Measurements from ENCODE around the gene MAN1C1.

Gene MAN1C1

DNA sequence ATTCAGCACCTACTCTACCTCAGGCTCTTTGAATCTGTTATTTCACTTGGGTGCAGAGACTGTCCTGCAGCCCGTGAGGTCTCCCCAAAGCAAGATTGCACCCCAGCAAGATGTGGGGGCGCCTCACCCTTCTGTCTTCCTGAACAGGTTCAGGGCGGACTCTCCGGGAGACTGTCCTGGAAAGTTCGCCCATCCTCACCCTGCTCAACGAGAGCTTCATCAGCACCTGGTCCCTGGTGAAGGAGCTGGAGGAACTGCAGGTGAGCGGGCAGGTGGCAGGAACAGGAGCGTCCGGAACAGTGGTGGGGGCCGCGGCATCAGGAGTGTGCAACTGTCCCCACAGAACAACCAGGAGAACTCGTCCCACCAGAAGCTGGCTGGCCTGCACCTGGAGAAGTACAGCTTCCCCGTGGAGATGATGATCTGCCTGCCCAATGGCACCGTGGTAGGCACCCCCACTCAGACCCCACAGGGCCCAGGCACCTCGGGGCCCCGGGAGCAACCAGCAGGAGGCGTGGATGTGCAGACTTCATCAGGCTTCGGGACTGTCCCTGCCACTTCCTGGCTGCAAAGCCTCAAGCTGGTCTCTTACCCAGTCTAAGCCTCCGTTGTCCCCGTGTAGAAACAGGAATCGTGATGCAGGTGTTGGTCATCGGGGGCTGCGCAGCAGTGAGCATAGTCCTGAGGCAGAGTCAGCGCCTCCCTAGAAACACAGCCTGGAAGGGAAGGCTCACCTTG is 197.3 kb downstream of the MAN1C1 start:
- no peak overlapping the region for H3K4me2 ChIP-seq (ENCODE audit: low read length)
- H3K4me3 ChIP-seq (ENCODE audit: low read length): no peak overlapping the region
- H3K4ac ChIP-seq (ENCODE audit: low read depth, low read length): no peak overlapping the region
- H2BK15ac ChIP-seq (replicated peaks; ENCODE audit: low read depth): no peak overlapping the region
- H3K27me3 ChIP-seq (ENCODE audit: insufficient read depth, low read length, poor library complexity): no peaks in the 10 kb centered on the region
- peaks cover 2% of the 10 kb centered on the region for H3K4me1 ChIP-seq (ENCODE audit: control insufficient read depth, low read depth, low read length)
- no peak overlapping the region for H3K27ac ChIP-seq (ENCODE audit: low read depth, low read length)
- H3K79me1 ChIP-seq (ENCODE audit: low read length): no peaks in the 10 kb centered on the region
- no peak overlapping the region for H3K56ac ChIP-seq (ENCODE audit: low read length)
- WGBS (ENCODE audit: extremely low coverage, insufficient coverage, low lambda C conversion rate): no CpG with 5 or more reads among the region's 24 CpGs
- no peak overlapping the region for H3K9ac ChIP-seq (ENCODE audit: low read length)
- no peak overlapping the region for H2BK120ac ChIP-seq (ENCODE audit: low read depth, low read length)
- H3K18ac ChIP-seq (ENCODE audit: low read length): no peak overlapping the region
- no peaks in the 10 kb centered on the region for H3K79me2 ChIP-seq (ENCODE audit: control insufficient read depth, insufficient read depth, low read length)
- no peak for DNase-seq
- peaks cover 2% of the 10 kb centered on the region for H3K36me3 ChIP-seq (ENCODE audit: control insufficient read depth, insufficient read depth, low read length)
- no peak overlapping the region for H4K8ac ChIP-seq (ENCODE audit: low read depth, low read length)
- H2AK5ac ChIP-seq (ENCODE audit: low read length): no peak overlapping the region
- no peak overlapping the region for H2BK5ac ChIP-seq (ENCODE audit: low read length)
- no peak overlapping the region for H3K23ac ChIP-seq (ENCODE audit: low read length)
- no peak overlapping the region for H4K5ac ChIP-seq (ENCODE audit: low read length)

DNA sequence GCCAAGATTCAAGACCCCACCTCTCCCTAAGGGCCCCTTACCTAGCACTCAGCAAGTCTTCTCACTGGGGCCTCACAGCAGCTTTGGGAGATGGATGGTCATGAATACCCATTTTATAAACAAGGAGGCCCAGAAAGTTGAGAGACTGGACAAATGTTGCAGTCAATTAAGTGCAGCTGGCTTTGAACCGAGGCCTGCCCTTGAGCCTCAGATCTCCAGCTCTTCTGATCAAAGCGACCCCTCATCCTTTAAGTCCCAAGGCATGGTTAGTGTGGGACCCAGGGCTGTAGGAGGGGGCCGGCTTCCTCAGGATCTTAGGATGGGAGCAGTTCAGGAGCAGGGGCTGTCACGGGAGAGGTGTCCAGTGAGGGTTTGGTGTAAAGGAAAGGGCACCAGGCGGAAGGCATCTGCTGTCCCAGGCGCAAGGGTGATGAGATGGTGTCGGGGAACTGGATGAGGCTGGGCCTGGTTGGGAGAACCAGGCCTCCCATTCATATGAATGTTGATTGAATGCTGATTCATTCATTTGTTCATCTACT is 198.0 kb downstream of the MAN1C1 start:
- Histone ChIP-seq H2BK15ac (replicated peaks; ENCODE audit: low read depth) (no peak overlapping the region), H3K18ac (ENCODE audit: low read length) (no peak overlapping the region), H3K4me1 (ENCODE audit: control insufficient read depth, low read depth, low read length) (peaks cover 2% of the 10 kb centered on the region), H3K9ac (ENCODE audit: low read length) (no peak overlapping the region), H3K4me2 (ENCODE audit: low read length) (no peak overlapping the region), H2BK5ac (ENCODE audit: low read length) (no peak overlapping the region), H2AK5ac (ENCODE audit: low read length) (no peak overlapping the region), H3K56ac (ENCODE audit: low read length) (no peak overlapping the region), H3K79me2 (ENCODE audit: control insufficient read depth, insufficient read depth, low read length) (no peaks in the 10 kb centered on the region), H3K4me3 (ENCODE audit: low read length) (no peak overlapping the region), H2BK120ac (ENCODE audit: low read depth, low read length) (no peak overlapping the region), H3K27ac (ENCODE audit: low read depth, low read length) (no peak overlapping the region), H4K8ac (ENCODE audit: low read depth, low read length) (no peak overlapping the region), H3K23ac (ENCODE audit: low read length) (no peak overlapping the region), H3K36me3 (ENCODE audit: control insufficient read depth, insufficient read depth, low read length) (peaks cover 2% of the 10 kb centered on the region), H4K5ac (ENCODE audit: low read length) (no peak overlapping the region), H3K27me3 (ENCODE audit: insufficient read depth, low read length, poor library complexity) (no peaks in the 10 kb centered on the region), H3K4ac (ENCODE audit: low read depth, low read length) (no peak overlapping the region), H3K79me1 (ENCODE audit: low read length) (no peaks in the 10 kb centered on the region)
- DNase-seq: no peak
- no CpG with 5 or more reads among the region's 7 CpGs for WGBS (ENCODE audit: extremely low coverage, insufficient coverage, low lambda C conversion rate)

DNA sequence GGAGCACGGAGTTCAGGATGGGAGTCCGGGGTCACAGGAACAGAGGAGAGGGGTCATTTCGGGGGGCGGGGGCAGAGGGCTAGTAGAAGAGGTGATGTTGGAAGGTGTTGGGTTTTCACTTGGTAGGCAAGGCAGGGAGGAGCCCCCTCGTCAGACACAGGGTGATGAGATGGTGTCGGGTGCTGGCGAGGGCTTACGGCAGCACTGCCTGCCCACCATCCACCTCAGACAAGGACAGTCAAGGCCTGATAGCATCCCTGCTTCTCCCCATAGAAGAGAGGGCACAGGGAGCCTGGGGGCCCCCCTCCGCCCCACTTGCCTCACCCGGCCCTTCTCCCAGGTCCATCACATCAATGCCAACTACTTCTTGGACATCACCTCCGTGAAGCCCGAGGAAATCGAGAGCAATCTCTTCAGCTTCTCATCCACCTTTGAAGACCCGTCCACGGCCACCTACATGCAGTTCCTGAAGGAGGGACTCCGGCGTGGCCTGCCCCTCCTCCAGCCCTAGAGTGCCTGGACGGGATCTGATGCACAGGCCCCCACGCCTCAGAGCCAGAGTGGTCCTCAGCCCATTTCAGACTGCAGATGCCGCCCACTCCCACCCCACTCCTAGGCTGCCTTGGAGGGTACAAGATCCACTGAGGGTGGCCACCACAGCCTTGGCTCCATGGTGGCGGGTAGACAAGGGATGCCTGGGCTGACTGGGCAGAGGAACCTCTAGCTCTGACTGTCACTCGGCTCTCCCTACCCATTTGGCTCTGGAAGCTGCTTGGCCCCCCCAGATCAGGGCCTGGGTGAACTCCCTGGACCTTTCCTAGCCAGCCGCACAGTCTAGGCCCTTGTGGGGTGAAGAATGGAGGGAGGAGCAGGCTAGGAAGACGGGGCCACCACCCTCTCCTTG is 198.9 kb downstream of the MAN1C1 start:
- peaks cover 2% of the 10 kb centered on the region for H3K4me1 ChIP-seq (ENCODE audit: control insufficient read depth, low read depth, low read length)
- no peaks in the 10 kb centered on the region for H3K27me3 ChIP-seq (ENCODE audit: insufficient read depth, low read length, poor library complexity)
- no peak overlapping the region for H3K18ac ChIP-seq (ENCODE audit: low read length)
- no CpG with 5 or more reads among the region's 24 CpGs for WGBS (ENCODE audit: extremely low coverage, insufficient coverage, low lambda C conversion rate)
- no peak overlapping the region for H3K4me2 ChIP-seq (ENCODE audit: low read length)
- no peak overlapping the region for H4K8ac ChIP-seq (ENCODE audit: low read depth, low read length)
- H3K27ac ChIP-seq (ENCODE audit: low read depth, low read length): no peak overlapping the region
- H2BK15ac ChIP-seq (replicated peaks; ENCODE audit: low read depth): no peak overlapping the region
- H3K9ac ChIP-seq (ENCODE audit: low read length): no peak overlapping the region
- H3K4me3 ChIP-seq (ENCODE audit: low read length): no peak overlapping the region
- no peak overlapping the region for H4K5ac ChIP-seq (ENCODE audit: low read length)
- H2AK5ac ChIP-seq (ENCODE audit: low read length): no peak overlapping the region
- H3K23ac ChIP-seq (ENCODE audit: low read length): no peak overlapping the region
- no peak for DNase-seq
- peaks cover 2% of the 10 kb centered on the region for H3K36me3 ChIP-seq (ENCODE audit: control insufficient read depth, insufficient read depth, low read length)
- H2BK120ac ChIP-seq (ENCODE audit: low read depth, low read length): no peak overlapping the region
- H3K79me1 ChIP-seq (ENCODE audit: low read length): no peaks in the 10 kb centered on the region
- H3K79me2 ChIP-seq (ENCODE audit: control insufficient read depth, insufficient read depth, low read length): no peaks in the 10 kb centered on the region
- H3K4ac ChIP-seq (ENCODE audit: low read depth, low read length): no peak overlapping the region
- H2BK5ac ChIP-seq (ENCODE audit: low read length): no peak overlapping the region
- H3K56ac ChIP-seq (ENCODE audit: low read length): no peak overlapping the region

DNA sequence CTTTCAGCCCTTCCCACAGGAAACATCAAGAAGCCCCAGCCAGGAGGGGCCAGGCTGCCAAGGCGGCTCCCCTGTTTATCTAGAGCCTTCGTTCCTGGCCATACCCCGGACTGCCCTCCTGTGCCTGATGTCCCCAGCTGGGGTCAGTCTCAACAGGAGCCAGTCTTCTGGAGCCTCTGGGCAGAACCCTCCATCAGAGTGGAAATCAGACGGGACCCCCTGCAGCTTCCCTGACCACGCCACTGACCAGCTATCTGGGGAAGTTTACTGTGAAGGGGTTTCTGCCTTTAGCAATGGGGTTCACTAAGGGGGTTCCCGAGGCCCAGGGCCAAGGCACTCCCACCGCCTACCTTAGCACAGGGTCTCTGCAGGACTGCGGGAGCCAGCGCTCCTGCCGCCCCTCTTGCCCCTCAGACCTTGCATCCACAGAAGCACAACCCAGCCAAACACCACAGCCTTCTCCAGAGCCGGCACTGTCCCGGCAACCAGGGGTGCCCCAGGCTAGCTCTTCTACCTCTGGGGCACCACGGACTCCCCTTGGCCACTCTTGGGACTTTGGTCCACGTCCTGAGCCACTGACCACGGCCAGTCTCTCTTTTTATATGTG is 199.6 kb downstream of the MAN1C1 start:
- no CpG with 5 or more reads among the region's 15 CpGs for WGBS (ENCODE audit: extremely low coverage, insufficient coverage, low lambda C conversion rate)
- Histone ChIP-seq H3K4me3 (ENCODE audit: low read length) (no peak overlapping the region), H2AK5ac (ENCODE audit: low read length) (no peak overlapping the region), H4K8ac (ENCODE audit: low read depth, low read length) (no peak overlapping the region), H3K9ac (ENCODE audit: low read length) (no peak overlapping the region), H3K27ac (ENCODE audit: low read depth, low read length) (no peak overlapping the region), H2BK15ac (replicated peaks; ENCODE audit: low read depth) (no peak overlapping the region), H3K23ac (ENCODE audit: low read length) (no peak overlapping the region), H3K79me2 (ENCODE audit: control insufficient read depth, insufficient read depth, low read length) (no peaks in the 10 kb centered on the region), H4K5ac (ENCODE audit: low read length) (no peak overlapping the region), H2BK120ac (ENCODE audit: low read depth, low read length) (no peak overlapping the region), H2BK5ac (ENCODE audit: low read length) (no peak overlapping the region), H3K36me3 (ENCODE audit: control insufficient read depth, insufficient read depth, low read length) (peaks cover 2% of the 10 kb centered on the region), H3K56ac (ENCODE audit: low read length) (no peak overlapping the region), H3K18ac (ENCODE audit: low read length) (no peak overlapping the region), H3K4me2 (ENCODE audit: low read length) (no peak overlapping the region), H3K27me3 (ENCODE audit: insufficient read depth, low read length, poor library complexity) (no peaks in the 10 kb centered on the region), H3K4ac (ENCODE audit: low read depth, low read length) (no peak overlapping the region), H3K79me1 (ENCODE audit: low read length) (peaks cover 2% of the 10 kb centered on the region), H3K4me1 (ENCODE audit: control insufficient read depth, low read depth, low read length) (peaks cover 5% of the 10 kb centered on the region)
- no peak for DNase-seq

DNA sequence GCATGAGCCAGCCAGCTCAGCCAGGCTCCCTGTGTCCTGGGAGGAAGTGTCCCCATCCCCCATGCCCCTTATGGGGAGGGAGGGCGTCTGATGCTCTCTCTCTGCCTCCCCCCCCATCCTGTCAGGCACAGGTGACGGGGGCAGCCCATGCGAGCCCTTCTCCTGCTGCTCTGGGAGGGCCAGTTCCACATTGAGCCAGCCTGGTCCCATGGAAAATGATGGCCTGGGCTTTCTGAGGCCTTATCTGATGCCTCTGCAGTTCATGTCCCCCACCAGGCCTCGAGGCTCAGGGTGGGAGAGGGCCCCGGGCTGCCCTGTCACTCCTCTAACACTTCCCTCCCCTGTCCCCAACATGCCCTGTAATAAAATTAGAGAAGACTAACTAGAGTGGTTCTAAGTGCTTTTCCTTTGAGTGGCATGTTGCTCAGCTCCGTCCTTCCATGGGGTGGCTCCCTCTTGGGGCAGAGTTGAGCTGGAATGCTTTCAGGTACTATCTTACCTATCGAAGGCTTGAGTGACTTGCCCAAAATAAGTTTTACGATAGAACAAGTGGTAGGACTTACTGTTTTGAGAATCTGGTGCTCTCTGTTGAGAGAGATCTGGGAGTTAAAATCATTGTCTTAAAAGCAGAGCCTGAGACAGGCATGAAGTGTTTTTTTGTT is 201.4 kb downstream of the MAN1C1 start:
- WGBS (ENCODE audit: extremely low coverage, insufficient coverage, low lambda C conversion rate): no CpG with 5 or more reads among the region's 8 CpGs
- no peak overlapping the region for H3K4me3 ChIP-seq (ENCODE audit: low read length)
- DNase-seq: peak; percentile 78

More for the DNA sequence above, 201.4 kb downstream of the MAN1C1 start:
- no peak overlapping the region for H2AK5ac ChIP-seq (ENCODE audit: low read length)
- no peaks in the 10 kb centered on the region for H3K27me3 ChIP-seq (ENCODE audit: insufficient read depth, low read length, poor library complexity)
- no peak overlapping the region for H3K23ac ChIP-seq (ENCODE audit: low read length)
- H3K4ac ChIP-seq (ENCODE audit: low read depth, low read length): no peak overlapping the region
- H3K4me2 ChIP-seq (ENCODE audit: low read length): no peak overlapping the region
- no peak overlapping the region for H4K5ac ChIP-seq (ENCODE audit: low read length)
- peaks cover 5% of the 10 kb centered on the region for H3K4me1 ChIP-seq (ENCODE audit: control insufficient read depth, low read depth, low read length)
- peaks cover 2% of the 10 kb centered on the region for H3K79me1 ChIP-seq (ENCODE audit: low read length)
- H3K79me2 ChIP-seq (ENCODE audit: control insufficient read depth, insufficient read depth, low read length): no peaks in the 10 kb centered on the region
- no peak overlapping the region for H3K18ac ChIP-seq (ENCODE audit: low read length)
- H3K56ac ChIP-seq (ENCODE audit: low read length): peak overlapping the region; percentile 54
- H3K27ac ChIP-seq (ENCODE audit: low read depth, low read length): no peak overlapping the region
- peaks cover 2% of the 10 kb centered on the region for H3K36me3 ChIP-seq (ENCODE audit: control insufficient read depth, insufficient read depth, low read length)
- H2BK5ac ChIP-seq (ENCODE audit: low read length): no peak overlapping the region
- no peak overlapping the region for H4K8ac ChIP-seq (ENCODE audit: low read depth, low read length)
- no peak overlapping the region for H2BK120ac ChIP-seq (ENCODE audit: low read depth, low read length)
- H3K9ac ChIP-seq (ENCODE audit: low read length): peak overlapping the region; percentile 31
- H2BK15ac ChIP-seq (replicated peaks; ENCODE audit: low read depth): no peak overlapping the region
